ENCODE data around the gene MMP23B. TPM values are rescaled to one million over a fixed set of nuclear protein-coding genes. Genes with fewer than 3 reads are reported as not detected.

MMP23B gene
- total and polyA plus RNA-seq, 2 experiments from 2014 or later: 15.8 to 16.2 TPM

DNA sequence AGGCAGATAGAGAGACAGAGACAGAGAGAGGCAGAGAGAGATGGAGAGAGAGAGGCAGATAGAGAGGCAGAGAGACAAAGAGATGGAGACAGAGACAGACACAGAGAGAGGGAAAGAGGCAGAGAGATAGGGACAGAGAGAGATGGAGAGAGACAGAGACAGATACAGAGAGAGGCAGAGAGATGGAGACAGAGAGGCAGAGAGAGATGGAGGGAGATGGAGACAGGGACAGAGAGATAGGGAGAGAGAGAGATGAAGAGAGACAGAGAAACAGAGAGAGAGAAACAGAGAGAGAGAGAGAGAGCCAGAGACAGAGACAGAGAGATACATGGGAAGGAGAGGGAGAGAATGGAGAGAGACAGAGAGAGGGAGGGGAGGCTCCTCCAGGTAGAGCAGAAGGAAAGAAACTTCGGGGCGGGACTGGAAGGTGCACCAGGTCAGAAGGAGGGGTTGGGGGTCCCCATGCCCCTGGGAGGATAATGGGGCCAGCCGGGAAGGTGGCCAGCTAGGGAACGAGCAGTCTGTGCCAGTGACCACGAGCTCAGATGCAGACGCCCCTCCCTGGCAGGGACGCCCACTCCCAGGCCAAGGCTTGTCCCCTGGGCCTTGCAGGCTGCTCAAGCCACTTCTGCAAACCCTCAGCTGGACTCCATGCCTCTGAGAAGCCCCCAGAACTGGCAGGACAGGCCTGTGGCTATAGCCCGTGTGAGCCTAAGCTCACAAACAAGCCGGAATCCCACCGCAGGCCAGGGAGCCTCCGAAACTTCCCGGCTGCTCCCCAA is 35.3 kb upstream of the MMP23B start:
- H3K27ac ChIP-seq (ENCODE audit: low read depth): no peak overlapping the region
- Mint-ChIP-seq H3K27me3 (ENCODE audit: insufficient read depth, low read depth, poor library complexity) (peaks cover 29% of the 10 kb centered on the region), H3K27ac (no peak overlapping the region), H3K9me3 (no peaks in the 10 kb centered on the region), H3K4me1 (peaks cover 11% of the 10 kb centered on the region), H3K36me3 (ENCODE audit: low read depth) (no peaks in the 10 kb centered on the region), H3K4me3 (no peak overlapping the region)
- no peaks in the 10 kb centered on the region for H3K79me2 ChIP-seq (replicated peaks; ENCODE audit: insufficient read depth)
- H3K4me1 ChIP-seq (ENCODE audit: insufficient read depth): no peaks in the 10 kb centered on the region; the same call in 1 of the 2 replicates
- H3K9me2 ChIP-seq (ENCODE audit: insufficient read depth): no peaks in the 10 kb centered on the region
- ATAC-seq (no peak), DNase-seq (ENCODE audit: low spot score) (no peak)
- H3K4me3 ChIP-seq: no peak overlapping the region
- TF ChIP-seq ZNF331 (CRISPR knock-in tag; IDR thresholded peaks at IDR 0.05; ENCODE audit: low read depth): no peak
- TF ChIP-seq, protein P1, sequence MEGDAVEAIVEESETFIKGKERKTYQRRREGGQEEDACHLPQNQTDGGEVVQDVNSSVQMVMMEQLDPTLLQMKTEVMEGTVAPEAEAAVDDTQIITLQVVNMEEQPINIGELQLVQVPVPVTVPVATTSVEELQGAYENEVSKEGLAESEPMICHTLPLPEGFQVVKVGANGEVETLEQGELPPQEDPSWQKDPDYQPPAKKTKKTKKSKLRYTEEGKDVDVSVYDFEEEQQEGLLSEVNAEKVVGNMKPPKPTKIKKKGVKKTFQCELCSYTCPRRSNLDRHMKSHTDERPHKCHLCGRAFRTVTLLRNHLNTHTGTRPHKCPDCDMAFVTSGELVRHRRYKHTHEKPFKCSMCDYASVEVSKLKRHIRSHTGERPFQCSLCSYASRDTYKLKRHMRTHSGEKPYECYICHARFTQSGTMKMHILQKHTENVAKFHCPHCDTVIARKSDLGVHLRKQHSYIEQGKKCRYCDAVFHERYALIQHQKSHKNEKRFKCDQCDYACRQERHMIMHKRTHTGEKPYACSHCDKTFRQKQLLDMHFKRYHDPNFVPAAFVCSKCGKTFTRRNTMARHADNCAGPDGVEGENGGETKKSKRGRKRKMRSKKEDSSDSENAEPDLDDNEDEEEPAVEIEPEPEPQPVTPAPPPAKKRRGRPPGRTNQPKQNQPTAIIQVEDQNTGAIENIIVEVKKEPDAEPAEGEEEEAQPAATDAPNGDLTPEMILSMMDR (conservative IDR thresholded peaks at IDR 0.05; ENCODE audit: low read depth in 2 of 2): no peak
- TF ChIP-seq, protein P2, sequence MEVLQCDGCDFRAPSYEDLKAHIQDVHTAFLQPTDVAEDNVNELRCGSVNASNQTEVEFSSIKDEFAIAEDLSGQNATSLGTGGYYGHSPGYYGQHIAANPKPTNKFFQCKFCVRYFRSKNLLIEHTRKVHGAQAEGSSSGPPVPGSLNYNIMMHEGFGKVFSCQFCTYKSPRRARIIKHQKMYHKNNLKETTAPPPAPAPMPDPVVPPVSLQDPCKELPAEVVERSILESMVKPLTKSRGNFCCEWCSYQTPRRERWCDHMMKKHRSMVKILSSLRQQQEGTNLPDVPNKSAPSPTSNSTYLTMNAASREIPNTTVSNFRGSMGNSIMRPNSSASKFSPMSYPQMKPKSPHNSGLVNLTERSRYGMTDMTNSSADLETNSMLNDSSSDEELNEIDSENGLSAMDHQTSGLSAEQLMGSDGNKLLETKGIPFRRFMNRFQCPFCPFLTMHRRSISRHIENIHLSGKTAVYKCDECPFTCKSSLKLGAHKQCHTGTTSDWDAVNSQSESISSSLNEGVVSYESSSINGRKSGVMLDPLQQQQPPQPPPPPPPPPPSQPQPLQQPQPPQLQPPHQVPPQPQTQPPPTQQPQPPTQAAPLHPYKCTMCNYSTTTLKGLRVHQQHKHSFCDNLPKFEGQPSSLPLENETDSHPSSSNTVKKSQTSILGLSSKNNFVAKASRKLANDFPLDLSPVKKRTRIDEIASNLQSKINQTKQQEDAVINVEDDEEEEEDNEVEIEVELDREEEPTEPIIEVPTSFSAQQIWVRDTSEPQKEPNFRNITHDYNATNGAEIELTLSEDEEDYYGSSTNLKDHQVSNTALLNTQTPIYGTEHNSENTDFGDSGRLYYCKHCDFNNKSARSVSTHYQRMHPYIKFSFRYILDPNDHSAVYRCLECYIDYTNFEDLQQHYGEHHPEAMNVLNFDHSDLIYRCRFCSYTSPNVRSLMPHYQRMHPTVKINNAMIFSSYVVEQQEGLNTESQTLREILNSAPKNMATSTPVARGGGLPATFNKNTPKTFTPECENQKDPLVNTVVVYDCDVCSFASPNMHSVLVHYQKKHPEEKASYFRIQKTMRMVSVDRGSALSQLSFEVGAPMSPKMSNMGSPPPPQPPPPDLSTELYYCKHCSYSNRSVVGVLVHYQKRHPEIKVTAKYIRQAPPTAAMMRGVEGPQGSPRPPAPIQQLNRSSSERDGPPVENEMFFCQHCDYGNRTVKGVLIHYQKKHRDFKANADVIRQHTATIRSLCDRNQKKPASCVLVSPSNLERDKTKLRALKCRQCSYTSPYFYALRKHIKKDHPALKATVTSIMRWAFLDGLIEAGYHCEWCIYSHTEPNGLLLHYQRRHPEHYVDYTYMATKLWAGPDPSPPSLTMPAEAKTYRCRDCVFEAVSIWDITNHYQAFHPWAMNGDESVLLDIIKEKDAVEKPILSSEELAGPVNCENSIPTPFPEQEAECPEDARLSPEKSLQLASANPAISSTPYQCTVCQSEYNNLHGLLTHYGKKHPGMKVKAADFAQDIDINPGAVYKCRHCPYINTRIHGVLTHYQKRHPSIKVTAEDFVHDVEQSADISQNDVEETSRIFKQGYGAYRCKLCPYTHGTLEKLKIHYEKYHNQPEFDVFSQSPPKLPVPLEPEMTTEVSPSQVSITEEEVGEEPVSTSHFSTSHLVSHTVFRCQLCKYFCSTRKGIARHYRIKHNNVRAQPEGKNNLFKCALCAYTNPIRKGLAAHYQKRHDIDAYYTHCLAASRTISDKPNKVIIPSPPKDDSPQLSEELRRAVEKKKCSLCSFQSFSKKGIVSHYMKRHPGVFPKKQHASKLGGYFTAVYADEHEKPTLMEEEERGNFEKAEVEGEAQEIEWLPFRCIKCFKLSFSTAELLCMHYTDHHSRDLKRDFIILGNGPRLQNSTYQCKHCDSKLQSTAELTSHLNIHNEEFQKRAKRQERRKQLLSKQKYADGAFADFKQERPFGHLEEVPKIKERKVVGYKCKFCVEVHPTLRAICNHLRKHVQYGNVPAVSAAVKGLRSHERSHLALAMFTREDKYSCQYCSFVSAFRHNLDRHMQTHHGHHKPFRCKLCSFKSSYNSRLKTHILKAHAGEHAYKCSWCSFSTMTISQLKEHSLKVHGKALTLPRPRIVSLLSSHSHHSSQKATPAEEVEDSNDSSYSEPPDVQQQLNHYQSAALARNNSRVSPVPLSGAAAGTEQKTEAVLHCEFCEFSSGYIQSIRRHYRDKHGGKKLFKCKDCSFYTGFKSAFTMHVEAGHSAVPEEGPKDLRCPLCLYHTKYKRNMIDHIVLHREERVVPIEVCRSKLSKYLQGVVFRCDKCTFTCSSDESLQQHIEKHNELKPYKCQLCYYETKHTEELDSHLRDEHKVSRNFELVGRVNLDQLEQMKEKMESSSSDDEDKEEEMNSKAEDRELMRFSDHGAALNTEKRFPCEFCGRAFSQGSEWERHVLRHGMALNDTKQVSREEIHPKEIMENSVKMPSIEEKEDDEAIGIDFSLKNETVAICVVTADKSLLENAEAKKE (CRISPR knock-in tag; IDR thresholded peaks at IDR 0.05): no peak
- TF ChIP-seq STAT1 (IDR thresholded peaks at IDR 0.05; ENCODE audit: unreplicated experiment): no peak
- TF ChIP-seq EZH2phosphoT487 (IDR thresholded peaks at IDR 0.05; ENCODE audit: unreplicated experiment): no peak
- TF ChIP-seq POLR2AphosphoS5 (IDR thresholded peaks at IDR 0.05; ENCODE audit: low read depth): no peak
- TF ChIP-seq, protein P3, sequence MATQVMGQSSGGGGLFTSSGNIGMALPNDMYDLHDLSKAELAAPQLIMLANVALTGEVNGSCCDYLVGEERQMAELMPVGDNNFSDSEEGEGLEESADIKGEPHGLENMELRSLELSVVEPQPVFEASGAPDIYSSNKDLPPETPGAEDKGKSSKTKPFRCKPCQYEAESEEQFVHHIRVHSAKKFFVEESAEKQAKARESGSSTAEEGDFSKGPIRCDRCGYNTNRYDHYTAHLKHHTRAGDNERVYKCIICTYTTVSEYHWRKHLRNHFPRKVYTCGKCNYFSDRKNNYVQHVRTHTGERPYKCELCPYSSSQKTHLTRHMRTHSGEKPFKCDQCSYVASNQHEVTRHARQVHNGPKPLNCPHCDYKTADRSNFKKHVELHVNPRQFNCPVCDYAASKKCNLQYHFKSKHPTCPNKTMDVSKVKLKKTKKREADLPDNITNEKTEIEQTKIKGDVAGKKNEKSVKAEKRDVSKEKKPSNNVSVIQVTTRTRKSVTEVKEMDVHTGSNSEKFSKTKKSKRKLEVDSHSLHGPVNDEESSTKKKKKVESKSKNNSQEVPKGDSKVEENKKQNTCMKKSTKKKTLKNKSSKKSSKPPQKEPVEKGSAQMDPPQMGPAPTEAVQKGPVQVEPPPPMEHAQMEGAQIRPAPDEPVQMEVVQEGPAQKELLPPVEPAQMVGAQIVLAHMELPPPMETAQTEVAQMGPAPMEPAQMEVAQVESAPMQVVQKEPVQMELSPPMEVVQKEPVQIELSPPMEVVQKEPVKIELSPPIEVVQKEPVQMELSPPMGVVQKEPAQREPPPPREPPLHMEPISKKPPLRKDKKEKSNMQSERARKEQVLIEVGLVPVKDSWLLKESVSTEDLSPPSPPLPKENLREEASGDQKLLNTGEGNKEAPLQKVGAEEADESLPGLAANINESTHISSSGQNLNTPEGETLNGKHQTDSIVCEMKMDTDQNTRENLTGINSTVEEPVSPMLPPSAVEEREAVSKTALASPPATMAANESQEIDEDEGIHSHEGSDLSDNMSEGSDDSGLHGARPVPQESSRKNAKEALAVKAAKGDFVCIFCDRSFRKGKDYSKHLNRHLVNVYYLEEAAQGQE (IDR thresholded peaks at IDR 0.05; ENCODE audit: unreplicated experiment): no peak
- H2AFZ ChIP-seq: no peak overlapping the region
- H3K4me2 ChIP-seq: no peak overlapping the region; the same call in 1 of the 2 replicates
- peaks cover 32% of the 10 kb centered on the region for H3K27me3 ChIP-seq (ENCODE audit: insufficient read depth)
- no peaks in the 10 kb centered on the region for H3K36me3 ChIP-seq (ENCODE audit: insufficient read depth)
- no peaks in the 10 kb centered on the region for H4K20me1 ChIP-seq (replicated peaks; ENCODE audit: insufficient read depth)
- H3F3A ChIP-seq (replicated peaks; ENCODE audit: low read depth): peaks cover 5% of the 10 kb centered on the region; the same call in 1 of the 2 replicates

Measured in GM23338 (cell line).